Activated CD4-positive, alpha-beta T cell treated with anti-CD3 and anti-CD28 coated beads, Interleukin-2, amount 10 ng/mL, durations not matched to agents 24 days and 14 days (primary cell): ENCODE measurements around the gene NEDD1. TPM values are rescaled to one million over a fixed set of nuclear protein-coding genes. Genes with fewer than 3 reads are reported as not detected.

ENCODE experiments used
- DNase-seq: peaks from one replicate; pipeline ENCODE4 v3.0.0; 2022
- H3K27ac Mint-ChIP-seq: one replicate; pipeline ENCODE4 v1.8.0; 2022; ENCODE audit warnings: mild to moderate bottlenecking, mixed read lengths
- H3K27me3 Mint-ChIP-seq: one replicate; pipeline ENCODE4 v1.8.0; 2022; ENCODE audit warnings: mixed read lengths
- H3K36me3 Mint-ChIP-seq: one replicate; pipeline ENCODE4 v1.8.0; 2022; ENCODE audit warnings: low read depth, mild to moderate bottlenecking, mixed read lengths
- H3K4me1 Mint-ChIP-seq: one replicate; pipeline ENCODE4 v1.8.0; 2021; ENCODE audit warnings: mixed read lengths
- H3K4me3 Mint-ChIP-seq: one replicate; pipeline ENCODE4 v1.8.0; 2022; ENCODE audit warnings: mild to moderate bottlenecking, moderate library complexity, mixed read lengths
- H3K9me3 Mint-ChIP-seq: one replicate; pipeline ENCODE4 v1.8.0; 2021; ENCODE audit warnings: mixed read lengths
- intact Hi-C: fragments of 100-400 bp; cut with micrococcal nuclease; formaldehyde crosslinking; loops from one replicate; pipeline ENCODE4 v1.15.1; 2023
- total RNA-seq: library from RNA; stranded (reverse); gene quantifications from 2 replicates; pipeline ENCODE4 v1.2.3, GENCODE V29; 2022

The NEDD1 gene
- total RNA-seq, 1 donor from 2014 or later, result 58.8 TPM

DNA sequence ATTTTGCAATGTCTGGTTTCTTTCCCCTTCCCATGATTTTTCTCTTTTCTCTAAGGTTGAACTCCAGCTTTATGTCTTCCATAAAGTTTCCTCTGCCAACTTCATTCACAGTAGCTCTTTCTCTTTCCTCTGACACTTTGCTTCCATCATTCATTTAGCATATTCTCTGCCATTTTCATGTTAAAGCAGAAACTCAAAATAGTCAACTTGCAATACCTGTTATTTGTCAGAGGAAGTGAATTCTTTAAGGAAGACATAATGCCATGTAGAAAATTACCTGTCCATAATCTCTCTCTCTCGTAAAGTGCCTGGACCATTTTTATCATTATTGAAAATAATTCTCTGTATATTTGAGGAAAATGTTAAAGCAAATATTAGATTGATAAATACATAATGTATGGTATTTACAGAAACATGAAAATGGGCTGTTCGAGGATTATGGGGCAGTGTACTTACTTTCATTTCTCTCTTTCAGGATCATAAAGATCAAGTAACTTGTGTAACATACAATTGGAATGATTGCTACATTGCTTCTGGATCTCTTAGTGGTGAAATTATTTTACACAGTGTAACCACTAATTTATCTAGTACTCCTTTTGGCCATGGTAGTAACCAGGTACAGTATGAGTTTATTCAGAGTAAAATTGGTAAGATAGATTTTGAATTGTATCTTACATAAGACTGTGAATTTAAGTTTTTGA, 12.6 kb downstream of the NEDD1 start:
- peaks cover 7% of the 10 kb centered on the region for H3K9me3 Mint-ChIP-seq
- intact Hi-C loops, result loop anchor here (2.0 kb wide), 1 partner anchor 13 kb away; the partner anchor contains the start of gene NEDD1
- H3K36me3 Mint-ChIP-seq, result peaks cover 51% of the 10 kb centered on the region
- peak overlapping the region; percentile 22 for H3K27ac Mint-ChIP-seq
- no peak for DNase-seq
- no peaks in the 10 kb centered on the region for H3K27me3 Mint-ChIP-seq
- no peak overlapping the region for H3K4me3 Mint-ChIP-seq
- peaks cover 17% of the 10 kb centered on the region for H3K4me1 Mint-ChIP-seq

DNA sequence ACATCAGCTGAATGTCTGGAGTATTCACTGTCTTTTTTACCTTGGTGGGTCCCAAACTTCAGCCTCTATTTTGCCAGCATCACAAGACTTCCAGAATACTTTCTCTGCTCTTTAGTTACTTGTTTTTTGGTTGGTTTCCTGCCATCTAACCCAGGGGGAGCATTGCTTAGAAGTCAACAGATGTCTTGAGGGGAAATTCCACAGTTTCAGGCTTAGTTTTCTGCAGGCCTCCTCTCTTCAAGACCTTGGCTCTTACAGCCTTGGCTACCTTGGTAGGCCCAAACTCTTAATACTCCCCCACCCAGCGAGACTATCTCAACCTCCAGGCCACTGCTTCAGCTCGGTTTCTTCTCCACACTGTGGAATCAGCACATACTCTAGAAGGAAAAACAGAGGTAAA, 41.7 kb downstream of the NEDD1 start:
- Mint-ChIP-seq H3K27me3 (no peaks in the 10 kb centered on the region), H3K36me3 (peaks cover 63% of the 10 kb centered on the region), H3K4me3 (no peak overlapping the region), H3K9me3 (peaks cover 4% of the 10 kb centered on the region), H3K27ac (no peak overlapping the region), H3K4me1 (peaks cover 4% of the 10 kb centered on the region)
- intact Hi-C loops, result no loop called here
- DNase-seq, result no peak

DNA sequence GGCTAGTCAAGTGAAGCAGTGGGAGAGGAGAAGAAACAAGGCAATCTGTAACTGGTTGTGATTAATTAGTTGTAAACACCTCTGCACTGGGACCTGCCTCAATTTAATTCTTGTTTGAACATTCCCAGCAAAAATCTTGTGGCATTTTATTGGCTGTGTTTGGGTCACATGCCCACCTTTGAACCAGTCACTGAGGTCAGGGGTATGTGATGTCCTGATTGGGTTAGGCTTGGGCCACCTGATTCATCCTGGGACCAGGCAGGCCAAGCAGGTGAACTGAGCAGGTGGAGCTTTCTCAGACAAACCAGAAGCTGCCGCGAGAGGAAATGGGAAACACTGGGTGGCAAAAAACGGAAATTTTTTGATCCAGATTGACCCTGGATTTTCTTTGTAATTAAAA, 72.5 kb downstream of the NEDD1 start:
- intact Hi-C loops, result no loop called here
- Mint-ChIP-seq H3K4me1 (no peaks in the 10 kb centered on the region), H3K9me3 (no peaks in the 10 kb centered on the region), H3K4me3 (no peak overlapping the region), H3K36me3 (no peaks in the 10 kb centered on the region), H3K27ac (no peak overlapping the region), H3K27me3 (peaks cover 3% of the 10 kb centered on the region)
- DNase-seq, result no peak

DNA sequence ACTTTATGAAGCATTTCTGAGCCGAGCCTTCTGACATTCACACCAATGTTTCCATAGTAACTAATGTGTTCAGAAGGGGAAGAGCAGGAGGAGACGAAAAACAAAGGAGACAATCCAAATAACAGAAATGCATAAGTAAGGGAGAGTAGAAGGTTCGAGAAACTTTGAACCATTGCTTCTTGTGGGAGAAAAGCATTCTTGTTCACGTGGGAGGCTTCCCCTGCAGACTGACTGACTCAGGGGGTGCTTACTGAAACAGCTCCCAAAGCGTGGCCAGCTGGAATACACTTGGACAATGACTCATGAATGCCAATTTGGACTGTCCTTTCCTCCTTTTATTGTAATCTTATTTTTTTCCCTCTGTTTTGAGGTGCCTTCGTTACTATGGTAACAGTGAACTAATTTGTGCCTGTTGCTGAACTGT, 73.9 kb downstream of the NEDD1 start:
- H3K36me3 Mint-ChIP-seq, result no peaks in the 10 kb centered on the region
- no peak overlapping the region for H3K4me3 Mint-ChIP-seq
- H3K27ac Mint-ChIP-seq, result no peak overlapping the region
- DNase-seq, result no peak
- no peaks in the 10 kb centered on the region for H3K9me3 Mint-ChIP-seq
- H3K27me3 Mint-ChIP-seq, result peaks cover 12% of the 10 kb centered on the region
- H3K4me1 Mint-ChIP-seq, result peaks cover 2% of the 10 kb centered on the region
- intact Hi-C loops, result no loop called here

DNA sequence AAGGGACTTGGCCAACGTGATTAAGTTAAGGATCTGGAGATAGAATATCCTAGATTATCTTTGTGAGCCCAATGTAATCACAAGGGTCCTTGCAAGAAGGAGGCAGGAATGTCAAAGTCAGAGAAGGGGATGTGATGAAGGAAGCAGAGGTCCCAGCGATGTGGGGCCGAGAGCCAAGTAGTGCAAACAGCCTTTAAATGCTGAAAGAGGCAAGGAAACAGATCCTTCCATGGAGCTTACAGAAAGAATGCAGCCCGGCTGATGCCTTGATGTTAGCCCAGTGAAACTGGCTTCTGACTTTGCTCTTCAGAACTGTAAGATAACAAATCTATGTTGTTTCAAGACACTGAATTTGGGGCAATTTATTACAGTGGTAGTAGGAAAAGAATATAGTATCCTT, 74.9 kb downstream of the NEDD1 start:
- Mint-ChIP-seq H3K4me1 (peaks cover 2% of the 10 kb centered on the region), H3K4me3 (no peak overlapping the region), H3K27me3 (peaks cover 20% of the 10 kb centered on the region), H3K36me3 (no peaks in the 10 kb centered on the region), H3K9me3 (no peaks in the 10 kb centered on the region), H3K27ac (no peak overlapping the region)
- no peak for DNase-seq
- intact Hi-C loops, result no loop called here

DNA sequence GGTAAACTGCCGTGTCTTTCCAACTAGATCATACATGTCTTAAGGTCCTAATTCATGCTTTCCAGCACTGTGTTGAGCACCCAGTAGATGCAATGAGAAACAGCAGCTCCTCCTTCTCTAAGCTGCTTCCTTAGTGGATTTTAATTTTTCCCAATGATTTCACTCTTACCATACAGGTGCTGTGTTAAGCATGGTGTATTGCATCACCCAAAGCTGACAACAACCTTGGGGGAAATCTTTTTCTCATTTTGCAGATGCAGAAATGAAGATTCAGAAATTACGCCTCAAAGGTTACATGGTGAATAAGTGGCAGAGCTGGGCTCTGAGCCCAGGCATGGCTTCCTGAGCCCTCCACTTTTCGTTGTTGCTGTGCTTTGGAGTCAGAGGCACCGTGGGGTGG, 75.6 kb downstream of the NEDD1 start:
- Mint-ChIP-seq H3K27me3 (peaks cover 20% of the 10 kb centered on the region), H3K27ac (no peak overlapping the region), H3K36me3 (no peaks in the 10 kb centered on the region), H3K4me1 (peaks cover 2% of the 10 kb centered on the region), H3K9me3 (no peaks in the 10 kb centered on the region), H3K4me3 (no peak overlapping the region)
- intact Hi-C loops, result no loop called here
- DNase-seq, result no peak

DNA sequence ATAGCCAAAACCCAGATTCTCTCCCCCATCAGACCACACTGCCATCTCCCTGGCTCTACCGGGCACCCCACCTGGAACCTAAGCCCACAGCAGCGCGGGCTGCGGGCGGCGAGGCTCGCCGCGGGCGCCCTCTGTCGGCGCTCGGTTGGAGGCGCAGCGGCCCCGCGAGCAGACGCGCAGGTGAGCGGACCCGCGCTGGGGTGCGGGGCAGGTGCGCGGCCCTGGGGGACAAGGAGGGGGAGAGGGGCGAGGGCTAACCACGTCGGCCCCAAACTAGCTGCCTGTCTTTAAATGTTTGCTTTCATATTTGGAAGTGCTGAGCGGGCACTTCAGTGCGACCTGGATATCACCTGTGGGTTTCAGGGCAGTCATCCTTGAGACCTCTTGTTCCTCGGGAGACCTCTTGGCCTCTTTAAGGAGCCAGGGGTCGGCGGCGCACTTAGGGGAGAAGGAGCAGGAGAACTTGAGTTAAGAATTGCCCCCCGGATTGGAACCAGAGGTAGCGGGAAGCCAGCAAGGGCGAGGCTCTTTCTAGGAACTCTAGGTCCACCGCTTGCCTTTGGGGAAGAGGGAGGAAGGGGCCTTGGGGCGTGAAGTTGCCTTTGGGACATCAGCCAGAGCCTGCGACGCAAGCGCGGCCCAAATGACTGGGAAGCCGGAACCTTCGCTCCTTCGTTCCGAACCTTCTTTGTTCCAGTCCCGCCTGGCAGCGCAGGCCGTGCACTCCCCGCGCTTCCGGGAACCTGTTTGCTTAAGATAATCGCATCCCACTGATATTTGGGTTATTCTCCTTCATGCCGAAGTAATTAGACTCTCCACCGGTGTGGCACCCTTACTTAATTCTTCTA, 78.7 kb downstream of the NEDD1 start:
- Mint-ChIP-seq H3K27me3 (peaks cover 38% of the 10 kb centered on the region), H3K4me3 (peak overlapping the region; percentile 73), H3K36me3 (no peaks in the 10 kb centered on the region), H3K9me3 (no peaks in the 10 kb centered on the region), H3K27ac (no peak overlapping the region), H3K4me1 (peaks cover 2% of the 10 kb centered on the region)
- peak; percentile 83 for DNase-seq
- intact Hi-C loops, result loop anchor here (2.0 to 5.0 kb wide), 4 partner anchors 79 to 1412 kb away; partner anchors contain the start of gene NEDD1

DNA sequence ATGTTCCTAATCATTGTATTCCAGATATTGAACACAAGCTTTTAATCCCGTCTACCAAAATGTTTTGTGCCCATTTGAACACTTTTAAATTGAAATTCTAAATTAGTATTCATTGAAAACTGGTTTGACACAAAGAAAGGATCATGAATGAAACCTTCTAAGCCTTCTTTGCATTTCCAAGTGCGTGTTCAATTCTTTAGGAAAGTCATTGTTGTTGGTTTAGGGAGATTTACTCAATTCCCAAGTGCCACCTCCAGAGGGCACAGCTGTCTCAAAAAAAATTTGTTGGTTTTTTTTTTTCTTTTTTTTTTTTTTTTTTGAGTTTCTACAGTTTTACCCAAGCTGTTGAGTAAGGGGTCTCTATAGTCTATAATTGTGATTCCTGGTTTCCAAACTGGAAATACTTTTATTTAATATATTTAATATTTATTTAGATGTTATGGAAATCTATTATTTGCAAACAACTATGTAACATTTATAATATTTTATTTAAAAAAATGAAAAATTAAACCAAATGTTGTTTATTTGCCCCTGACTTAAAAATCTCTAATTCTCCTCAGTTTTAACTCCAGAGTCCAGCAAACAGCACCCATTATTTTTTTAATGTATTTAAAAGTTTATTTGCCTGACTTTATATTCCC, 79.9 kb downstream of the NEDD1 start:
- no peak for DNase-seq
- H3K9me3 Mint-ChIP-seq, result no peaks in the 10 kb centered on the region
- no peaks in the 10 kb centered on the region for H3K36me3 Mint-ChIP-seq
- H3K27ac Mint-ChIP-seq, result no peak overlapping the region
- H3K4me3 Mint-ChIP-seq, result no peak overlapping the region
- peaks cover 43% of the 10 kb centered on the region for H3K27me3 Mint-ChIP-seq
- peaks cover 2% of the 10 kb centered on the region for H3K4me1 Mint-ChIP-seq
- intact Hi-C loops, result loop anchor here (1.0 to 5.0 kb wide), 3 partner anchors 165 to 1410 kb away; no protein-coding TSS in a partner anchor

DNA sequence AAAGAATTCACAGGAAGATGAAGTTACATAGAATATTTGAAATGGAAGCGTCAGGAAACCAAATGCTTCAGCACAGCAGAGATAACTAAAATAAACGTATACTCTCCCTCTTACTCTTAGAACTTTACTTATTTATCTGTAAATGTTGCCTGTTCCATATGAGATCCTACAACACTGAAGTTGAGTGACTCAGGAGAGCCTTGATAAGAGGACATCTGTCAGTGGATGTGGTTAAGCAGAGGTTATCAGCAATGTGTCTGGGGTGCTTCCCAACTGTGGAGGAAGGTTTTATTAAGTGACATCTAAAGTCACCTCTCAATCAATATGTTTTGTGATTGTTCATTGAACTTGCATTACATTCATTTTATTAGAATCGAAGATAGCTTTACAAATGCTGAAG, 81.9 kb downstream of the NEDD1 start:
- Mint-ChIP-seq H3K27me3 (peaks cover 45% of the 10 kb centered on the region), H3K9me3 (no peaks in the 10 kb centered on the region), H3K36me3 (no peaks in the 10 kb centered on the region), H3K4me1 (peaks cover 2% of the 10 kb centered on the region), H3K27ac (no peak overlapping the region), H3K4me3 (no peak overlapping the region)
- no peak for DNase-seq
- intact Hi-C loops, result loop anchor here (5.0 kb wide), 2 partner anchors 167 to 1408 kb away; no protein-coding TSS in a partner anchor

DNA sequence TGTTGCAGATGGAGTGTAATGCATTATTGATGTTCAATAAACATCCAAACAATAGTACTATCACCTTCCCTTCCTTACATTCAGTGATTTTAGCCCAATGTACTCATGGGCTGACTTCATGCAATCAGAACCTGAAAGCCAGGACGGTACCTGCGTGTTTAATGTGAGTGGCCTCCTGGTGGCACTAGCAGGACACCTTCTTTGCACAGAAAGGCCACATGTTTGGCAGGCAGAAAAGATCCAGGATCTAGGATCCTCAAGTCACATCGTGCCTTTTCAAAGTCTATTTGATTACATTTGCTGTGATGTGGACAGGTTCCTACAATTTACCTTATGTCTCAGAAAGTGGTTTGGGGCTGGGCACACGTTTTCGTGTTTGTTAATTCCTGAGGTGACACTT, 82.9 kb downstream of the NEDD1 start:
- no peaks in the 10 kb centered on the region for H3K9me3 Mint-ChIP-seq
- H3K27ac Mint-ChIP-seq, result no peak overlapping the region
- H3K27me3 Mint-ChIP-seq, result peaks cover 40% of the 10 kb centered on the region
- H3K36me3 Mint-ChIP-seq, result no peaks in the 10 kb centered on the region
- H3K4me3 Mint-ChIP-seq, result no peak overlapping the region
- peaks cover 2% of the 10 kb centered on the region for H3K4me1 Mint-ChIP-seq
- DNase-seq, result no peak
- intact Hi-C loops, result loop anchor here (5.0 kb wide), 2 partner anchors 168 to 1407 kb away; no protein-coding TSS in a partner anchor

DNA sequence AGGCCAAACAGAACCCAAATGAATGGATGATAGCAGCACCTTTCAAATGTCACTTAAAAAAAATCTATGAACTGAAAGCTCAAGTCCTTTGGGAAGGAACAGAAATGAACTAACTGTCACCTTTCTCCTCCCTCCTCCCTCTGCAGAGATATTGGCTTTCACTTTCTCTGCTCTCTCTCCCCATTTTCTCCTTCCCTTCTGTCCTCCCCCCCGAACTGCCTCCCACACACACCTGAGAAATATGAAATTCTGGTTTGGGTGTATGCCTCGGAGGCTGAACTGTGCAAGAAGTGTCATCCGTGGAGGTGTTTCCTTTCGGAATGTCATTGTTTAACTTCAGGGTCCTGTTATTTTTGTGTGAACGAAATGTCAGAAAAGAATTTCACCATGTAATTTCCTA, 87.8 kb downstream of the NEDD1 start:
- Mint-ChIP-seq H3K27ac (no peak overlapping the region), H3K4me1 (no peaks in the 10 kb centered on the region), H3K36me3 (no peaks in the 10 kb centered on the region), H3K27me3 (peaks cover 18% of the 10 kb centered on the region), H3K4me3 (no peak overlapping the region), H3K9me3 (no peaks in the 10 kb centered on the region)
- intact Hi-C loops, result no loop called here
- no peak for DNase-seq

DNA sequence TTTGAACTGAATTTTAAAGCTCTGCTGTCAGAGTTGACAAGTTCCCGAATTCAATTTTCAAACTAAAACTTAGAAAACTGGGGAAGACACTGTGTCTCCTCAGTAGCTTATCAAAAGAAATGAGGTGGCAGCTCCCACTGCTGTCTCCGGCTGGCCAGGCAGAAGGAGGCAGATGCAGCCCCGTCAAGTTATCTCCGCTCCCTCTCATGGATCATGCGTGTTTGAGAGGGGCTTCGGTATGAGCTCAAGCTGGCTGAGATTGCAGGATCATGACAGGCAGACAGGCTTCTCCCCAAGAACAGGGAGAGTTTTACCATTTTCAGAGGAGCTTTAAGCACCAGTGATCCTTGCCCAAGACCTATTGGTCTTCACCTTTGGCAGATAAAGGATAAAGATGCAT, 88.8 kb downstream of the NEDD1 start:
- Mint-ChIP-seq H3K4me1 (no peaks in the 10 kb centered on the region), H3K36me3 (no peaks in the 10 kb centered on the region), H3K27ac (no peak overlapping the region), H3K4me3 (no peak overlapping the region), H3K9me3 (no peaks in the 10 kb centered on the region), H3K27me3 (peaks cover 18% of the 10 kb centered on the region)
- intact Hi-C loops, result no loop called here
- no peak for DNase-seq

DNA sequence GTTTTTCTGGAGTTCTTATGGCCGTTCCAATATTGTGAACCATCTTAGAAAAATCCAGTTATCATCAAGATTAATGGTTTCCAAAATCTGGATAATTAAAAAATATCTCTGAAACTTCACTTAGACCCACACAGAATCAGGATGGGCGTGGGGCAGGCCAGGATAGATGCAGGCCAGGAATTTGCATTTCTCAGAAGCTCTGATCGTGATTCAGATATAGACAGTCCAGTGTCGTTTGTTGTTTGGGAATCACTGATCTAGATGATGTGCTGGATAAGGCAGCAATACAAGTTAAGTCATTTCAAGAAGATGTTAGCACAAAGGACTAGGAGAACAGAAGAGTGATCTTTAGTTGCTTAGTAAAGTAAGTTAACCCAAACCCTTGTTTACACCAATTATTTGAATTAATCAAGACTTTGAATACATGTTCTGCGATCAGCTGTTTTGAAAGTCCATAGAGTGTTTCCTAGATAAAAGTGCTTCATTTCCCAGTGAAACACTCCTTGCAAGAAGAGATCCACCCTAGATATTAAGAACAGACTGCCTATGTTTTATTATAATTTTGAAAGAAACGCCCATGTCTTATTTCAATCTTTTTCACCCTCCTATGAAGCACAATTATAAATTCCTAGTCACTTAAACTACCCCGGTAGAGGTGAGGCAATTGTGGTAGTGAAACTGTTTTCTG, 90.9 kb downstream of the NEDD1 start:
- Mint-ChIP-seq H3K4me1 (no peaks in the 10 kb centered on the region), H3K27me3 (peaks cover 12% of the 10 kb centered on the region), H3K9me3 (no peaks in the 10 kb centered on the region), H3K36me3 (no peaks in the 10 kb centered on the region), H3K27ac (no peak overlapping the region), H3K4me3 (no peak overlapping the region)
- intact Hi-C loops, result no loop called here
- DNase-seq, result no peak
